Right lobe of liver (tissue), 4 donors: Measurements from ENCODE around the gene HOXB6.

Experiments used
- POLR2A ChIP-seq: fragments of 450-650 bp; IDR thresholded peaks from one replicate; pipeline ENCODE4 v1.6.1; 2017; ENCODE audit warnings: antibody characterized with exemption, mild to moderate bottlenecking
- TF ChIP-seq, protein P1 (sequence below), 4 donors: fragments of 200-600 bp in 3 of 4; fragments of 450-650 bp in 1 of 4; IDR thresholded peaks; one replicate each; pipeline versions ENCODE4 v1.5.1 to v1.8.0; 2016 to 2022; ENCODE audit warnings: antibody characterized with exemption in 4 of 4, mild to moderate bottlenecking in 2 of 4
- donor health status: DM: no; HTN: no; CAD: no.
- donor health status: DM: no; HTN: no; CAD: no.
- donor health status: DM: no; HTN: yes; CAD: no.

DNA sequence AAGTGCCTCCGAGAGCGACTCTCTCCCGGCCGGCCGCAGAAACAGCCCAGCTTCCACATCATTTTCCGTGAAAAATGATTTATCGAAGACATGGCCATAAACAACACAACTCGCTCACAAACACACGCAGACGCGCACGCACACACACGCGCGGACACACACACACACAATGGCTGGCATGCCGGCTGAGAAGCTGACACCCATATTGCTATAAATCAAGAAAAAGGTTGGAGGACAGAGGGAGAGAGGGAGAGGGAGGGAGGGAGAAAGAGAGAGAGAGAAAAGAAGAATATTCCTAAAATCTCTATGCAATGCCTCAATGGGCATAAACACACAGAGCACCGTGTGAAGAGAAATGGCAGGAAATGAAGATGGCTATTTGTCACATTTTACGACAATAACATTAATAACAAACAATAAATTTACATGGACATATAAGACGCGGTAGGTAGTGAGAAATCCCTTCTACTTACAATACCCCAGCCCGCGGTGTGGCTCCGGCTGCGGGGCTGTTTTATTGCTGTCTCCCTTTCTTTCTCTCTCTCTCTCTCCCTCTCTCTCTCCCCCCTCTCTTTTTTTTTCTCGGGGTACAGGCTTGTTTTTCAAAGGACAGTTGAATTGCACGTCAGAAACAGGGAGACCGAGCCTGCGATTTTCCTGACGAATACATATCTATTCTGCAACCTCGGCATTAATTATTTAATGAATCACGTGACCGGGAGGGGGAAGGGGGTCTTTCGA, 36.1 kb downstream of the HOXB6 start:
- TF ChIP-seq, protein P1, sequence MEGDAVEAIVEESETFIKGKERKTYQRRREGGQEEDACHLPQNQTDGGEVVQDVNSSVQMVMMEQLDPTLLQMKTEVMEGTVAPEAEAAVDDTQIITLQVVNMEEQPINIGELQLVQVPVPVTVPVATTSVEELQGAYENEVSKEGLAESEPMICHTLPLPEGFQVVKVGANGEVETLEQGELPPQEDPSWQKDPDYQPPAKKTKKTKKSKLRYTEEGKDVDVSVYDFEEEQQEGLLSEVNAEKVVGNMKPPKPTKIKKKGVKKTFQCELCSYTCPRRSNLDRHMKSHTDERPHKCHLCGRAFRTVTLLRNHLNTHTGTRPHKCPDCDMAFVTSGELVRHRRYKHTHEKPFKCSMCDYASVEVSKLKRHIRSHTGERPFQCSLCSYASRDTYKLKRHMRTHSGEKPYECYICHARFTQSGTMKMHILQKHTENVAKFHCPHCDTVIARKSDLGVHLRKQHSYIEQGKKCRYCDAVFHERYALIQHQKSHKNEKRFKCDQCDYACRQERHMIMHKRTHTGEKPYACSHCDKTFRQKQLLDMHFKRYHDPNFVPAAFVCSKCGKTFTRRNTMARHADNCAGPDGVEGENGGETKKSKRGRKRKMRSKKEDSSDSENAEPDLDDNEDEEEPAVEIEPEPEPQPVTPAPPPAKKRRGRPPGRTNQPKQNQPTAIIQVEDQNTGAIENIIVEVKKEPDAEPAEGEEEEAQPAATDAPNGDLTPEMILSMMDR (IDR thresholded peaks at IDR 0.05): no peak
- no peak for TF ChIP-seq POLR2A
